Fibroblast of villous mesenchyme (primary cell): ENCODE results near the gene MKX. TPM values are rescaled to one million over a fixed set of nuclear protein-coding genes. Genes with fewer than 3 reads are reported as not detected.

Source experiments
- DNase-seq: peaks from one replicate; pipeline ENCODE4 v3.0.0-alpha.2; 2010; ENCODE audit warnings: low read depth
- H3K4me3 ChIP-seq: 2 replicates; pipeline ENCODE4 v1.5.1; 2011; ENCODE audit warnings: low read depth, mild to moderate bottlenecking, low read length
- total RNA-seq: library from RNA; depleted of rRNA; stranded (reverse); fragments of >200 nt; gene quantifications from 2 replicates; pipeline ENCODE4 v1.2.3, GENCODE V29; 2012
- TF ChIP-seq, protein P1 (sequence below): IDR thresholded peaks from 2 replicates; pipeline ENCODE4 v1.5.1; 2012; ENCODE audit warnings: low read depth, mild to moderate bottlenecking, low read length; ENCODE audit not compliant: insufficient read depth

The MKX gene
- total RNA-seq, 1 donor = 6.9 TPM

- no peak overlapping the region for H3K4me3 ChIP-seq
- TF ChIP-seq, protein P1, sequence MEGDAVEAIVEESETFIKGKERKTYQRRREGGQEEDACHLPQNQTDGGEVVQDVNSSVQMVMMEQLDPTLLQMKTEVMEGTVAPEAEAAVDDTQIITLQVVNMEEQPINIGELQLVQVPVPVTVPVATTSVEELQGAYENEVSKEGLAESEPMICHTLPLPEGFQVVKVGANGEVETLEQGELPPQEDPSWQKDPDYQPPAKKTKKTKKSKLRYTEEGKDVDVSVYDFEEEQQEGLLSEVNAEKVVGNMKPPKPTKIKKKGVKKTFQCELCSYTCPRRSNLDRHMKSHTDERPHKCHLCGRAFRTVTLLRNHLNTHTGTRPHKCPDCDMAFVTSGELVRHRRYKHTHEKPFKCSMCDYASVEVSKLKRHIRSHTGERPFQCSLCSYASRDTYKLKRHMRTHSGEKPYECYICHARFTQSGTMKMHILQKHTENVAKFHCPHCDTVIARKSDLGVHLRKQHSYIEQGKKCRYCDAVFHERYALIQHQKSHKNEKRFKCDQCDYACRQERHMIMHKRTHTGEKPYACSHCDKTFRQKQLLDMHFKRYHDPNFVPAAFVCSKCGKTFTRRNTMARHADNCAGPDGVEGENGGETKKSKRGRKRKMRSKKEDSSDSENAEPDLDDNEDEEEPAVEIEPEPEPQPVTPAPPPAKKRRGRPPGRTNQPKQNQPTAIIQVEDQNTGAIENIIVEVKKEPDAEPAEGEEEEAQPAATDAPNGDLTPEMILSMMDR = no peak
- DNase-seq = no peak
Measured at GRCh38 chr10:27696466-27696865, 49.2 kb downstream of the MKX start.

DNA sequence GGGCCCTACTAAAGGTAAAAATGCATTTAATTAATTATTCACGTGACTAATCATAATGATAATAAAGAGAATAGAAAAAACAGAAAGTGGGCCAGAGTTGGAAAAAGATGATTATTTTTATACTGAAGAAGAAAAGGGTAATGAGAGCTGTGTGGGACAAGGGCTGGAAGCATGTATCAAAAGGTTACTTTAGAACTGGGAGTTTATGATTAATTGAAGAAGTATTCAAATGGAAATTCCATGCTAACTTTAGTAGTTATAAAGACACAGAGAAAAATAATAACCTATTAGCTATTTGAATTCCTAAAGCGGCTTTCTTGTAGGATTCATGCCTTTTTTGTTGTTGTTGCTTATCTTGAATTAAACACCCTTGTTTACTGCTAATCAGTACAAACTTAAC is 49.9 kb downstream of the MKX start:
- TF ChIP-seq, protein P1 = no peak
- no peak for DNase-seq
- no peak overlapping the region for H3K4me3 ChIP-seq

DNA sequence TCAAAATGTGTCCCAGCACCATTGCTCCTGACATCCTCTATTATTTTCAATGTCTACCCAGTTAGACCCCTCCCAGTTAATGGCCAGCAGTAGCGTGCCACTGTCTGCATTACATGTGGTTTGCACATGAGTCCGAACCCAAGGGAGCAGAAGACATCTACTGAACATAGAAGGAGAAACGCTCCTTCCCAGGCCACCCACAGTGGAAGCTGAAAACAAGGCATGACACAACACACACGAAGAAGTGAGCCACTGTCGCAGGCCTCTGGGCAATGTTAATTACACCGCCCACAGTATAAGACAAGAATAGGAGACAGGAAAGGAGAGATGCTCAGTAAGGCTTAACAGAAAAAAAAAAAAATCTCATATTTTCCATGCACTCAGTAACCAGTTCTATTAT is 50.5 kb downstream of the MKX start:
- no peak overlapping the region for H3K4me3 ChIP-seq
- no peak for DNase-seq
- TF ChIP-seq, protein P1 = no peak

DNA sequence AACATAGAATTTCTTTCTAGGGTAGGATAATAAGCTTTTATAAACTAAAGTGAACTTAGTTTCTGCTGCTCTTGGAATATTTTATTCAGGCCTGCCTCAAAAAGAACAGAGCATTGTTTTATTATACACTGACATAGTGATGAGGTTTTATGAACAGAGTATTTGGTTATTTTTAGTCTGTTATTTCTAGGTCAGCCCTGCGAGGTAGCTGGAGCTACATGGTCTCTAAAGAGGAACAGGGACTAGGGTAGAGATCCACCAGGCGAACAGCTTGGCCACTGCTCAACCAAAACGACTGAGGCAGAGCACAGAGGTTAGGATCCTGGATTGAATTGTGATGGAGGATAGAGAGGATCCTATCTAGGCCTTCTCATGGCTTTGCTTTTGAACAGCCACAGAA is 53.0 kb downstream of the MKX start:
- DNase-seq = no peak
- TF ChIP-seq, protein P1 = no peak
- H3K4me3 ChIP-seq = no peak overlapping the region

DNA sequence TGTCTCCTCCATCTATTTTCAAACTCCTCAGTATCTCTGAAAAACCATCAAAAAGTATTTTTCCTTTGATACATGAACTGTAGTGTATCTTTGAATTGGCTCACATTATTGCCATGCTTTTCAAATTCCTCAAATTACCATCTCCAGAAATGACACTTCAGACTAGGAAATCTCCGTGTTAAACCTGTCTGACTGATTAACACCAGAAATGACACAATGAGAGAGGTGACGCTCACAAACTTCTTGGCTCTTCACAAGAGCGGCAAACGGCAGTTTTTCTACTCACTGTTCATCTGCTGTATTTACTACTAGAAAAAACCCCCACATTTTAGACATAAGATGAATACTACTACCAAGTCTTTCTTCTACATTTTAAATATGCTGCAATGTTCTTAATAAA is 56.6 kb downstream of the MKX start:
- DNase-seq = no peak
- no peak overlapping the region for H3K4me3 ChIP-seq
- TF ChIP-seq, protein P1 = no peak

- DNase-seq = no peak
- no peak overlapping the region for H3K4me3 ChIP-seq
- TF ChIP-seq, protein P1 = no peak
Measured at GRCh38 chr10:27688276-27688675, 57.3 kb downstream of the MKX start.

- no peak overlapping the region for H3K4me3 ChIP-seq
- TF ChIP-seq, protein P1 = no peak
- no peak for DNase-seq
Measured at GRCh38 chr10:27687743-27688142, 57.9 kb downstream of the MKX start.
